Measurements from ENCODE around the gene MRPL1.

MRPL1 gene

DNA sequence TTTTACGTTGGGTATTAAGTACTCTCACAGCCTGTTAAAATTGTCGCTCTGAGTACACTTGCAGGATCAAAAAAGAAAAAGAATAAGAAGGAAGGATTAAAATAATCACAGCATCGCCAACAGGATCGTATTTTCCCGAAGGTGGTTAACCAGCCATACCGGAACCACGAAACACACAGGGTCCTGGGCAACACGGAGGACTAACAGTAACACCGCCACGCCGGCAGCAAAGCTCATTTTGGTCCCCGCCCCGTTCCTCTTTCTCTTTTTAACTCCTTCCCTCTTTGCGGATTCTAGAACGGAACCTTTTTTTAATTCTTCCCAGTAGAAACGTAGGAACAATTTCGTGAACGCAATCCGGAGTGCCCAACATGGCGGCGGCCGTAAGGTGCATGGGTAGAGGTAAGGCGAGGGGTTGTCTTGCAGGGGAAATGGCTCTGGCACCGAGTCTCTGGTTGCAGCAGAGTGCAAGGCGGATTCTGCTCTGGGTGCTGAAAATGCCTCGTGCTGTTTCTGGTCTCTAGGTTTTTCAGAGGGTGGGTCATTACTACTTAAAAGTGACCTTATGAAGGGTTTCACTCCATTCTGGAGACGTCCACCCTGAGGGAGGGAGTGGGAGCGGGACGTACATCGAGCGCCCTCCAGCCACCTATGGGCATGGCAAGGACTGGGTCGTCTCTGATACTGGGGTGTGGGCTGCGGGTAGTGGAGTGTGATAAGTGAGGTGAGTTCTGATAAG, at the start of gene MRPL1:
TSS of gene MRPL1 (plus strand) at position 353 of the 739 bp plus-strand sequence. CDS start at position 372, 19 bp downstream.
- peak within 1 kb of the TSS; percentile 79 for H3K4me3 ChIP-seq (ENCODE audit: low read depth, low read length)
- TF ChIP-seq, protein P1, sequence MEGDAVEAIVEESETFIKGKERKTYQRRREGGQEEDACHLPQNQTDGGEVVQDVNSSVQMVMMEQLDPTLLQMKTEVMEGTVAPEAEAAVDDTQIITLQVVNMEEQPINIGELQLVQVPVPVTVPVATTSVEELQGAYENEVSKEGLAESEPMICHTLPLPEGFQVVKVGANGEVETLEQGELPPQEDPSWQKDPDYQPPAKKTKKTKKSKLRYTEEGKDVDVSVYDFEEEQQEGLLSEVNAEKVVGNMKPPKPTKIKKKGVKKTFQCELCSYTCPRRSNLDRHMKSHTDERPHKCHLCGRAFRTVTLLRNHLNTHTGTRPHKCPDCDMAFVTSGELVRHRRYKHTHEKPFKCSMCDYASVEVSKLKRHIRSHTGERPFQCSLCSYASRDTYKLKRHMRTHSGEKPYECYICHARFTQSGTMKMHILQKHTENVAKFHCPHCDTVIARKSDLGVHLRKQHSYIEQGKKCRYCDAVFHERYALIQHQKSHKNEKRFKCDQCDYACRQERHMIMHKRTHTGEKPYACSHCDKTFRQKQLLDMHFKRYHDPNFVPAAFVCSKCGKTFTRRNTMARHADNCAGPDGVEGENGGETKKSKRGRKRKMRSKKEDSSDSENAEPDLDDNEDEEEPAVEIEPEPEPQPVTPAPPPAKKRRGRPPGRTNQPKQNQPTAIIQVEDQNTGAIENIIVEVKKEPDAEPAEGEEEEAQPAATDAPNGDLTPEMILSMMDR (IDR thresholded peaks at IDR 0.05; ENCODE audit: low read depth, low read length, missing control alignments) = no peak
- peak; percentile 93 for DNase-seq (ENCODE audit: low read depth)
- in situ Hi-C loops (cut with HindIII; ENCODE audit: low sequenced_read_pairs) = no loop called here

DNA sequence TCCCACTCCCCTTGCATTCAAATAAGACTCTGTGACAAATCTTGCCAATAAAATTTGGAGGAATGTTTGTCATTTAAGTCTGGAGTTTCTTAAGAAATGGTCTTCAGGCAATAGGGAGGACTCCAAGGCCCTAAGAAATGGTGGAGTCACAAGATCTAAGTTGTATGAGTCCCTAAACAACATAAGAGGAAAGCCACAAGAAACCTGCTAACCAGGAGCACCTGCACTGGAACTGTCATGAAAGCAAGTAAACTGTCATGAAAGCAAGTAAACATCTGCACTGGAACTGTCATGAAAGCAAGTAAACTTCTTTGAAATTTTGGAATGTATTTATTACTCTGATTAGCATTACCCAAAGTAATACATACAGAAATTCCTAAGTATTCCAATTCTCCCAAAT, 47.0 kb upstream of the MRPL1 start:
- TF ChIP-seq, protein P1 (IDR thresholded peaks at IDR 0.05; ENCODE audit: low read depth, low read length, missing control alignments) = no peak
- H3K4me3 ChIP-seq (ENCODE audit: low read depth, low read length) = no peak overlapping the region
- in situ Hi-C loops (cut with HindIII; ENCODE audit: low sequenced_read_pairs) = no loop called here
- DNase-seq (ENCODE audit: low read depth) = no peak

GRCh38 chr4:77816546-77816945, 46.1 kb upstream of the MRPL1 start:
- TF ChIP-seq, protein P1 (IDR thresholded peaks at IDR 0.05; ENCODE audit: low read depth, low read length, missing control alignments) = no peak
- no peak for DNase-seq (ENCODE audit: low read depth)
- H3K4me3 ChIP-seq (ENCODE audit: low read depth, low read length) = no peak overlapping the region
- in situ Hi-C loops (cut with HindIII; ENCODE audit: low sequenced_read_pairs) = no loop called here

DNA sequence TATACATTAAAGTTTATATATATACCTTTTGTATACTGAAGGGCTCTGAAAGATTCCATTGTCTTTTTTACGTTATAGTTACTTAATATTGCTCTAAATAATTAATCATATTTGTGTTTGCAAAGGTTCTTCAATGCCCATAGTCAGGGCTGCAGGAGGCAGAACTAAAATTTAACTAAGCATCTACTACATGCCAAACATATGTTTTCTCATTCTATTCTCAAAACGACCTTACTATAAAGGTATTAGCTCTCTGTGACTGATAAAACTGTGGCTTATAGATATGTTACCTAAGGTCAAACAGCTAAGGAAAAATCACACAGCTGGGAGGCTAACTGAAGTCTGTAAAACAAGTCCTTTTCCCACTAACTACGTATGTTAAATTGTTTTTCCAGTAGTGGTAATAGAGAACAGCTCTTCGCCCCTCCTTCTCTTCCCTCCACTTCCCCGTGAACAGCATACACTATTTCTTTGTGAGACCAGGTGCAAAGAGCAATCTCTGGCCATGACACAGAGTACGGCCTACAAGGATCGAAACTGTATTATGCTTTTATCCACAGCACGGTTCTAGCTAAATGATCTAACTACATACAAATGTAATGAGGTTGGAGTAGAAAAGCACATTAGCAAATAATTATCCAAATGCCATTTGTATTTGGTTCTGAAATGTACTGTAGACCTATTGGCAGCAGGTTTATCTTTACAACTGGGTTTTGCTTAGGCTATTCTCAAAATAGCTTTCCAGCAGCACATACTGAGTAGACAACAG, 45.1 kb upstream of the MRPL1 start:
- TF ChIP-seq, protein P1 (IDR thresholded peaks at IDR 0.05; ENCODE audit: low read depth, low read length, missing control alignments) = no peak
- no peak for DNase-seq (ENCODE audit: low read depth)
- H3K4me3 ChIP-seq (ENCODE audit: low read depth, low read length) = peak overlapping the region; percentile 76
- in situ Hi-C loops (cut with HindIII; ENCODE audit: low sequenced_read_pairs) = no loop called here

DNA sequence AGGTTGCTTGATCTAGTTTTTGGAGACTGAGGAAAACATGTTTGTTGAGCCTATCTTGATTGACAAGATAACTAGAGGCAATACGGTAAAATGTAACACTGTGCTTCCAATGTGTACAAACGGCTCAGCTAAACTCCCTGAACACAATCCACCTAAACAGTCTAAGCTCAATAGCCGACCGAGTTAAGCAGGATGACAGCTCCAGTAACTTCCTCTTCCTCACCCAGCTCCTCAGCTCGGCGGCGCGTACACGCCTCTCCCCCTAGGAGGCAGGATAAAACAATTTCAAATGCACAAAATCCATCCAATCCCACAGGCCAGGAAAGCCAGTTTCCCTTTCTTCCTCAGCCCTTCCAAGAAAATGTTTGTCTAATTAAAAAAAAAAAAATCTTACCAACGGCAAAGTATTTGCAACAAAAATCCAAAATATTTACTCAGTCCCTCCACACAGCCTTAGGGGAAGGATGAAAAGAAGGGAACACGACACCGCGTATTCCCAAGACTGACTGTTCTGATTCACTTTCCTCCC, 44.5 kb upstream of the MRPL1 start:
- in situ Hi-C loops (cut with HindIII; ENCODE audit: low sequenced_read_pairs) = no loop called here
- peak; percentile 59 for DNase-seq (ENCODE audit: low read depth)
- peak overlapping the region; percentile 76 for H3K4me3 ChIP-seq (ENCODE audit: low read depth, low read length)
- TF ChIP-seq, protein P1 (IDR thresholded peaks at IDR 0.05; ENCODE audit: low read depth, low read length, missing control alignments) = peak; percentile 70

DNA sequence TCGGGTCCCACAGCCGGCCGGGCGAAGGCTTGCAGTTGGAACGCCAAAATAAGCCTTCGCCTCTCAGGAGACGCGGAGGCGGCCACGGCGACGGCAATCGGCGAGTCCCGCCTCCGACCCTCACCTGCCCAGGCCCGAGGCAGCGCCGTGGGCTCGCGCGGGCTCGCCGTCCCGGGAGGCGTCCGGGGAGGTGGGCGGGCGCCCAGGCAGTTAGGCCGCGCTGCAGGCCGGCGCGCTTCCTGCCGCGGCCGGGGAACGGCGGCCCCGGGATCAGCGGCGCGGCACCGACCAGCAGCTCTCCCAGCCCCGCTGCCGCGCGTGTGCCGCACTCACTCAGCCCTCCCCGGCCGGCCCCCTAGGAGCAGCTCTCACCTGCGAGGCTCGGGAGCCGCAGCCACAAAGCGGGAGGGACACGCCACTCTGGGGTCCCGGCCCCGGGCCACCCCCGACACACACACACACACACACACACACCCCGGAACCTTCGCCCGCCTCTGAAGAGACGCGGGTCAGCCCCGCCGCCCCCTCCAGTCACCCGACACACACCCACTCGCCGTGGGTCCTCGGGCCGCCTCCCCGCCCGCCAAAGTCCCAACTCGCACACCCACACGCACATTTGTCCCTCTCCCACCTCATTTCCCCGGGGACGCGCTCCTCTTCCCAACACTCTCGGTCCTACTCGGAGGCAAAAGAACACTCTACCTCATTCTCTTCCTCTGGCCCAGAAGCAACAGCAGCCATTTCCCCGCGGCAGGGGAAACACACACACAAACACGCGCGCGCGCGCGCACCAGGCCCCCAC, 43.8 kb upstream of the MRPL1 start, which contains the start of gene CNOT6L:
TSS of gene CNOT6L (minus strand) at position 767 of the 802 bp plus-strand sequence. CDS start at position 707, 60 bp downstream.
- DNase-seq (ENCODE audit: low read depth) = peak; percentile 29
- in situ Hi-C loops (cut with HindIII; ENCODE audit: low sequenced_read_pairs) = no loop called here
- TF ChIP-seq, protein P1 (IDR thresholded peaks at IDR 0.05; ENCODE audit: low read depth, low read length, missing control alignments) = no peak
- peak within 1 kb of the TSS; percentile 76 for H3K4me3 ChIP-seq (ENCODE audit: low read depth, low read length)
